ENCODE results near the gene STRBP.

The STRBP gene

GRCh38 chr9:123268465-123269259 lies at the start of gene STRBP:
STRBP (minus strand) TSS chr9:123268586; CDS start chr9:123184134, 84,452 bp downstream.
- CTCF ChIA-PET, result no interaction called here
- TF ChIP-seq L3MBTL2 (conservative IDR thresholded peaks at IDR 0.05) (no peak), CTBP1 (IDR thresholded peaks at IDR 0.05; ENCODE audit: borderline replicate concordance) (peak; percentile 38; the same call in 1 of the 2 replicates), SP1 (IDR thresholded peaks at IDR 0.05) (no peak), PKNOX1 (IDR thresholded peaks at IDR 0.05) (no peak), BHLHE40 (IDR thresholded peaks at IDR 0.05; ENCODE audit: borderline replicate concordance) (no peak), HDGF (IDR thresholded peaks at IDR 0.05; ENCODE audit: borderline replicate concordance) (no peak), FOXA1 (IDR thresholded peaks at IDR 0.05) (no peak), FOXM1 (IDR thresholded peaks at IDR 0.05; ENCODE audit: borderline replicate concordance) (peak; percentile 65; the same call in 1 of the 2 replicates), ARNT (IDR thresholded peaks at IDR 0.05) (peak; percentile 6; the same call in 1 of the 2 replicates), NFRKB (IDR thresholded peaks at IDR 0.05) (no peak)
- POLR2A ChIA-PET, result no interaction called here
- peak; percentile 96 for DNase-seq (ENCODE audit: extremely low spot score)

- TF ChIP-seq FOXK2 (IDR thresholded peaks at IDR 0.05) (no peak), FOXM1 (IDR thresholded peaks at IDR 0.05; ENCODE audit: borderline replicate concordance) (no peak), NFRKB (IDR thresholded peaks at IDR 0.05) (no peak), PKNOX1 (IDR thresholded peaks at IDR 0.05) (no peak), ELF4 (IDR thresholded peaks at IDR 0.05) (no peak), SP1 (IDR thresholded peaks at IDR 0.05) (no peak), L3MBTL2 (conservative IDR thresholded peaks at IDR 0.05) (no peak)
- ChIA-PET POLR2A (no interaction called here), CTCF (no interaction called here)
- DNase-seq (ENCODE audit: extremely low spot score), result no peak
Measured at GRCh38 chr9:123316053-123316718, 47.8 kb upstream of the STRBP start.

GRCh38 chr9:123315635-123316034 lies 47.2 kb upstream of the STRBP start:
- POLR2A ChIA-PET, result no interaction called here
- TF ChIP-seq HDGF (IDR thresholded peaks at IDR 0.05; ENCODE audit: borderline replicate concordance) (no peak), FOXK2 (IDR thresholded peaks at IDR 0.05) (no peak), FOXA1 (IDR thresholded peaks at IDR 0.05) (no peak), SP1 (IDR thresholded peaks at IDR 0.05) (no peak), NFRKB (IDR thresholded peaks at IDR 0.05) (no peak), ELF4 (IDR thresholded peaks at IDR 0.05) (no peak), BHLHE40 (IDR thresholded peaks at IDR 0.05; ENCODE audit: borderline replicate concordance) (no peak), ARNT (IDR thresholded peaks at IDR 0.05) (no peak)
- CTCF ChIA-PET, result no interaction called here
- DNase-seq (ENCODE audit: extremely low spot score), result no peak

GRCh38 chr9:123314617-123315016 lies 46.2 kb upstream of the STRBP start:
- no peak for DNase-seq (ENCODE audit: extremely low spot score)
- ChIA-PET POLR2A (interaction anchor here (1.1 kb wide), 1 partner anchor 10 kb away, joined by 4 read pairs; no protein-coding TSS in a partner anchor), CTCF (no interaction called here)
- no peak for TF ChIP-seq FOXM1 (IDR thresholded peaks at IDR 0.05; ENCODE audit: borderline replicate concordance)
- no peak for TF ChIP-seq TARDBP (IDR thresholded peaks at IDR 0.05)
- no peak for TF ChIP-seq PKNOX1 (IDR thresholded peaks at IDR 0.05)
- TF ChIP-seq ELF4 (IDR thresholded peaks at IDR 0.05), result no peak
- TF ChIP-seq FOXK2 (IDR thresholded peaks at IDR 0.05), result no peak
- no peak for TF ChIP-seq BHLHE40 (IDR thresholded peaks at IDR 0.05; ENCODE audit: borderline replicate concordance)
- no peak for TF ChIP-seq ARNT (IDR thresholded peaks at IDR 0.05)
- TF ChIP-seq NFRKB (IDR thresholded peaks at IDR 0.05), result no peak
- TF ChIP-seq CTBP1 (IDR thresholded peaks at IDR 0.05; ENCODE audit: borderline replicate concordance), result no peak
- no peak for TF ChIP-seq SP1 (IDR thresholded peaks at IDR 0.05)
- TF ChIP-seq ZNF384 (IDR thresholded peaks at IDR 0.05), result no peak
- no peak for TF ChIP-seq L3MBTL2 (conservative IDR thresholded peaks at IDR 0.05)
- TF ChIP-seq SUZ12 (IDR thresholded peaks at IDR 0.05), result no peak
- no peak for TF ChIP-seq LEF1 (IDR thresholded peaks at IDR 0.05; ENCODE audit: borderline replicate concordance)
- TF ChIP-seq HDGF (IDR thresholded peaks at IDR 0.05; ENCODE audit: borderline replicate concordance), result no peak
- TF ChIP-seq FOXA1 (IDR thresholded peaks at IDR 0.05), result no peak

- DNase-seq (ENCODE audit: extremely low spot score), result no peak
- CTCF ChIA-PET, result no interaction called here
- POLR2A ChIA-PET, result no interaction called here
- TF ChIP-seq SUZ12 (IDR thresholded peaks at IDR 0.05) (no peak), SP1 (IDR thresholded peaks at IDR 0.05) (no peak), CTBP1 (IDR thresholded peaks at IDR 0.05; ENCODE audit: borderline replicate concordance) (no peak), ARNT (IDR thresholded peaks at IDR 0.05) (no peak), NFRKB (IDR thresholded peaks at IDR 0.05) (no peak)
Measured at GRCh38 chr9:123312306-123312877, 44.0 kb upstream of the STRBP start.

- ChIA-PET POLR2A (no interaction called here), CTCF (no interaction called here)
- DNase-seq (ENCODE audit: extremely low spot score), result no peak
- TF ChIP-seq CTBP1 (IDR thresholded peaks at IDR 0.05; ENCODE audit: borderline replicate concordance) (no peak), SUZ12 (IDR thresholded peaks at IDR 0.05) (no peak), BHLHE40 (IDR thresholded peaks at IDR 0.05; ENCODE audit: borderline replicate concordance) (no peak), SP1 (IDR thresholded peaks at IDR 0.05) (no peak), FOXM1 (IDR thresholded peaks at IDR 0.05; ENCODE audit: borderline replicate concordance) (no peak), FOXA1 (IDR thresholded peaks at IDR 0.05) (no peak), L3MBTL2 (conservative IDR thresholded peaks at IDR 0.05) (no peak), ZNF384 (IDR thresholded peaks at IDR 0.05) (no peak), PKNOX1 (IDR thresholded peaks at IDR 0.05) (no peak), NFRKB (IDR thresholded peaks at IDR 0.05) (no peak), LEF1 (IDR thresholded peaks at IDR 0.05; ENCODE audit: borderline replicate concordance) (no peak), TARDBP (IDR thresholded peaks at IDR 0.05) (no peak), ELF4 (IDR thresholded peaks at IDR 0.05) (no peak), ARNT (IDR thresholded peaks at IDR 0.05) (no peak), FOXK2 (IDR thresholded peaks at IDR 0.05) (no peak), HDGF (IDR thresholded peaks at IDR 0.05; ENCODE audit: borderline replicate concordance) (no peak)
Measured at GRCh38 chr9:123311250-123311752, 42.9 kb upstream of the STRBP start.

Data from HEK293T (cell line).